ENCODE results near the gene SMPD3. TPM values are rescaled to one million over a fixed set of nuclear protein-coding genes. Genes with fewer than 3 reads are reported as not detected.

Gene SMPD3
- total and polyA plus RNA-seq, 2 experiments from 2014 or later, result 0.57 to 0.83 TPM

DNA sequence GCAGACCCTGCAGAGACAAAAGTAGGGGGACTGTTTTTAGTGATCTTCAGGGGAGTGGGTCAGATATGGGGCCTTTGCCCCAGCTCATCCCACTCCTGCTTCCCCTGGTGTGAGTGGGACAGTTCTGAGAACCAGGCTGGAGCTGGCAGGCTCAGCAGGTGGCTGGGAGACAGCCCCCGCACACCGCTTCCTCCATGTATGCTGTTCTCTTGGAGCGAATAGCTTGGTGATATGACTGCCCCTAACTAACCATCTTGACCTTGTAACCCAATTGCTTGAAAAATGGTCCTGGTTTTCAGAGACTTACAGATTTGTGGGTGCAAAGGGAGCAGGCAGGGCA, 76.0 kb downstream of the SMPD3 start:
- H4K20me1 ChIP-seq (replicated peaks; ENCODE audit: insufficient read depth), result no peaks in the 10 kb centered on the region; the same call in 1 of the 2 replicates
- no peaks in the 10 kb centered on the region for H3K4me1 ChIP-seq (ENCODE audit: insufficient read depth)
- H3K4me2 ChIP-seq, result no peak overlapping the region
- no peak for TF ChIP-seq JUNB (IDR thresholded peaks at IDR 0.05; ENCODE audit: unreplicated experiment)
- TF ChIP-seq ZNF114 (CRISPR knock-in tag; IDR thresholded peaks at IDR 0.05), result no peak
- no peak for TF ChIP-seq STAT1 (IDR thresholded peaks at IDR 0.05; ENCODE audit: unreplicated experiment)
- TF ChIP-seq, protein P1, sequence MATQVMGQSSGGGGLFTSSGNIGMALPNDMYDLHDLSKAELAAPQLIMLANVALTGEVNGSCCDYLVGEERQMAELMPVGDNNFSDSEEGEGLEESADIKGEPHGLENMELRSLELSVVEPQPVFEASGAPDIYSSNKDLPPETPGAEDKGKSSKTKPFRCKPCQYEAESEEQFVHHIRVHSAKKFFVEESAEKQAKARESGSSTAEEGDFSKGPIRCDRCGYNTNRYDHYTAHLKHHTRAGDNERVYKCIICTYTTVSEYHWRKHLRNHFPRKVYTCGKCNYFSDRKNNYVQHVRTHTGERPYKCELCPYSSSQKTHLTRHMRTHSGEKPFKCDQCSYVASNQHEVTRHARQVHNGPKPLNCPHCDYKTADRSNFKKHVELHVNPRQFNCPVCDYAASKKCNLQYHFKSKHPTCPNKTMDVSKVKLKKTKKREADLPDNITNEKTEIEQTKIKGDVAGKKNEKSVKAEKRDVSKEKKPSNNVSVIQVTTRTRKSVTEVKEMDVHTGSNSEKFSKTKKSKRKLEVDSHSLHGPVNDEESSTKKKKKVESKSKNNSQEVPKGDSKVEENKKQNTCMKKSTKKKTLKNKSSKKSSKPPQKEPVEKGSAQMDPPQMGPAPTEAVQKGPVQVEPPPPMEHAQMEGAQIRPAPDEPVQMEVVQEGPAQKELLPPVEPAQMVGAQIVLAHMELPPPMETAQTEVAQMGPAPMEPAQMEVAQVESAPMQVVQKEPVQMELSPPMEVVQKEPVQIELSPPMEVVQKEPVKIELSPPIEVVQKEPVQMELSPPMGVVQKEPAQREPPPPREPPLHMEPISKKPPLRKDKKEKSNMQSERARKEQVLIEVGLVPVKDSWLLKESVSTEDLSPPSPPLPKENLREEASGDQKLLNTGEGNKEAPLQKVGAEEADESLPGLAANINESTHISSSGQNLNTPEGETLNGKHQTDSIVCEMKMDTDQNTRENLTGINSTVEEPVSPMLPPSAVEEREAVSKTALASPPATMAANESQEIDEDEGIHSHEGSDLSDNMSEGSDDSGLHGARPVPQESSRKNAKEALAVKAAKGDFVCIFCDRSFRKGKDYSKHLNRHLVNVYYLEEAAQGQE (IDR thresholded peaks at IDR 0.05; ENCODE audit: unreplicated experiment), result no peak
- TF ChIP-seq, protein P2, sequence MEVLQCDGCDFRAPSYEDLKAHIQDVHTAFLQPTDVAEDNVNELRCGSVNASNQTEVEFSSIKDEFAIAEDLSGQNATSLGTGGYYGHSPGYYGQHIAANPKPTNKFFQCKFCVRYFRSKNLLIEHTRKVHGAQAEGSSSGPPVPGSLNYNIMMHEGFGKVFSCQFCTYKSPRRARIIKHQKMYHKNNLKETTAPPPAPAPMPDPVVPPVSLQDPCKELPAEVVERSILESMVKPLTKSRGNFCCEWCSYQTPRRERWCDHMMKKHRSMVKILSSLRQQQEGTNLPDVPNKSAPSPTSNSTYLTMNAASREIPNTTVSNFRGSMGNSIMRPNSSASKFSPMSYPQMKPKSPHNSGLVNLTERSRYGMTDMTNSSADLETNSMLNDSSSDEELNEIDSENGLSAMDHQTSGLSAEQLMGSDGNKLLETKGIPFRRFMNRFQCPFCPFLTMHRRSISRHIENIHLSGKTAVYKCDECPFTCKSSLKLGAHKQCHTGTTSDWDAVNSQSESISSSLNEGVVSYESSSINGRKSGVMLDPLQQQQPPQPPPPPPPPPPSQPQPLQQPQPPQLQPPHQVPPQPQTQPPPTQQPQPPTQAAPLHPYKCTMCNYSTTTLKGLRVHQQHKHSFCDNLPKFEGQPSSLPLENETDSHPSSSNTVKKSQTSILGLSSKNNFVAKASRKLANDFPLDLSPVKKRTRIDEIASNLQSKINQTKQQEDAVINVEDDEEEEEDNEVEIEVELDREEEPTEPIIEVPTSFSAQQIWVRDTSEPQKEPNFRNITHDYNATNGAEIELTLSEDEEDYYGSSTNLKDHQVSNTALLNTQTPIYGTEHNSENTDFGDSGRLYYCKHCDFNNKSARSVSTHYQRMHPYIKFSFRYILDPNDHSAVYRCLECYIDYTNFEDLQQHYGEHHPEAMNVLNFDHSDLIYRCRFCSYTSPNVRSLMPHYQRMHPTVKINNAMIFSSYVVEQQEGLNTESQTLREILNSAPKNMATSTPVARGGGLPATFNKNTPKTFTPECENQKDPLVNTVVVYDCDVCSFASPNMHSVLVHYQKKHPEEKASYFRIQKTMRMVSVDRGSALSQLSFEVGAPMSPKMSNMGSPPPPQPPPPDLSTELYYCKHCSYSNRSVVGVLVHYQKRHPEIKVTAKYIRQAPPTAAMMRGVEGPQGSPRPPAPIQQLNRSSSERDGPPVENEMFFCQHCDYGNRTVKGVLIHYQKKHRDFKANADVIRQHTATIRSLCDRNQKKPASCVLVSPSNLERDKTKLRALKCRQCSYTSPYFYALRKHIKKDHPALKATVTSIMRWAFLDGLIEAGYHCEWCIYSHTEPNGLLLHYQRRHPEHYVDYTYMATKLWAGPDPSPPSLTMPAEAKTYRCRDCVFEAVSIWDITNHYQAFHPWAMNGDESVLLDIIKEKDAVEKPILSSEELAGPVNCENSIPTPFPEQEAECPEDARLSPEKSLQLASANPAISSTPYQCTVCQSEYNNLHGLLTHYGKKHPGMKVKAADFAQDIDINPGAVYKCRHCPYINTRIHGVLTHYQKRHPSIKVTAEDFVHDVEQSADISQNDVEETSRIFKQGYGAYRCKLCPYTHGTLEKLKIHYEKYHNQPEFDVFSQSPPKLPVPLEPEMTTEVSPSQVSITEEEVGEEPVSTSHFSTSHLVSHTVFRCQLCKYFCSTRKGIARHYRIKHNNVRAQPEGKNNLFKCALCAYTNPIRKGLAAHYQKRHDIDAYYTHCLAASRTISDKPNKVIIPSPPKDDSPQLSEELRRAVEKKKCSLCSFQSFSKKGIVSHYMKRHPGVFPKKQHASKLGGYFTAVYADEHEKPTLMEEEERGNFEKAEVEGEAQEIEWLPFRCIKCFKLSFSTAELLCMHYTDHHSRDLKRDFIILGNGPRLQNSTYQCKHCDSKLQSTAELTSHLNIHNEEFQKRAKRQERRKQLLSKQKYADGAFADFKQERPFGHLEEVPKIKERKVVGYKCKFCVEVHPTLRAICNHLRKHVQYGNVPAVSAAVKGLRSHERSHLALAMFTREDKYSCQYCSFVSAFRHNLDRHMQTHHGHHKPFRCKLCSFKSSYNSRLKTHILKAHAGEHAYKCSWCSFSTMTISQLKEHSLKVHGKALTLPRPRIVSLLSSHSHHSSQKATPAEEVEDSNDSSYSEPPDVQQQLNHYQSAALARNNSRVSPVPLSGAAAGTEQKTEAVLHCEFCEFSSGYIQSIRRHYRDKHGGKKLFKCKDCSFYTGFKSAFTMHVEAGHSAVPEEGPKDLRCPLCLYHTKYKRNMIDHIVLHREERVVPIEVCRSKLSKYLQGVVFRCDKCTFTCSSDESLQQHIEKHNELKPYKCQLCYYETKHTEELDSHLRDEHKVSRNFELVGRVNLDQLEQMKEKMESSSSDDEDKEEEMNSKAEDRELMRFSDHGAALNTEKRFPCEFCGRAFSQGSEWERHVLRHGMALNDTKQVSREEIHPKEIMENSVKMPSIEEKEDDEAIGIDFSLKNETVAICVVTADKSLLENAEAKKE (CRISPR knock-in tag; IDR thresholded peaks at IDR 0.05), result no peak
- TF ChIP-seq, protein P3, sequence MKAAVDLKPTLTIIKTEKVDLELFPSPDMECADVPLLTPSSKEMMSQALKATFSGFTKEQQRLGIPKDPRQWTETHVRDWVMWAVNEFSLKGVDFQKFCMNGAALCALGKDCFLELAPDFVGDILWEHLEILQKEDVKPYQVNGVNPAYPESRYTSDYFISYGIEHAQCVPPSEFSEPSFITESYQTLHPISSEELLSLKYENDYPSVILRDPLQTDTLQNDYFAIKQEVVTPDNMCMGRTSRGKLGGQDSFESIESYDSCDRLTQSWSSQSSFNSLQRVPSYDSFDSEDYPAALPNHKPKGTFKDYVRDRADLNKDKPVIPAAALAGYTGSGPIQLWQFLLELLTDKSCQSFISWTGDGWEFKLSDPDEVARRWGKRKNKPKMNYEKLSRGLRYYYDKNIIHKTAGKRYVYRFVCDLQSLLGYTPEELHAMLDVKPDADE (IDR thresholded peaks at IDR 0.05), result no peak
- Mint-ChIP-seq H3K36me3 (ENCODE audit: low read depth) (no peaks in the 10 kb centered on the region), H3K4me1 (peaks cover 23% of the 10 kb centered on the region), H3K27me3 (ENCODE audit: insufficient read depth, low read depth, poor library complexity) (peaks cover 13% of the 10 kb centered on the region), H3K4me3 (no peak overlapping the region), H3K27ac (no peak overlapping the region), H3K9me3 (no peaks in the 10 kb centered on the region)
- H3F3A ChIP-seq (replicated peaks; ENCODE audit: low read depth), result no peaks in the 10 kb centered on the region
- no peaks in the 10 kb centered on the region for H3K27me3 ChIP-seq (ENCODE audit: insufficient read depth)
- no peaks in the 10 kb centered on the region for H3K79me2 ChIP-seq (replicated peaks; ENCODE audit: insufficient read depth)
- no peak overlapping the region for H2AFZ ChIP-seq
- ATAC-seq (no peak), DNase-seq (ENCODE audit: low spot score) (no peak)
- H3K27ac ChIP-seq (ENCODE audit: low read depth), result no peak overlapping the region
- H3K36me3 ChIP-seq (ENCODE audit: insufficient read depth), result no peaks in the 10 kb centered on the region
- no peak overlapping the region for H3K4me3 ChIP-seq
- H3K9me2 ChIP-seq (ENCODE audit: insufficient read depth), result no peaks in the 10 kb centered on the region
